ENCODE measurements around the gene SPACA9. TPM values are rescaled to one million over a fixed set of nuclear protein-coding genes. Genes with fewer than 3 reads are reported as not detected.

Gene SPACA9
- total and polyA plus RNA-seq, 2 donors, result 4.6 to 5.8 TPM

- DNase-seq (ENCODE audit: low read depth in 6 of 9, low spot score in 9 of 9), result peak in 2 of 9 donors; percentile 54 to 72
- no peaks in the 10 kb centered on the region for H3K36me3 ChIP-seq (ENCODE audit: control insufficient read depth in 2 of 2, insufficient read depth in 2 of 2, low read length in 1 of 2)
- peaks cover 71 to 91% of the 10 kb centered on the region in 2 donors for H3K4me1 ChIP-seq (ENCODE audit: control insufficient read depth in 2 of 2, insufficient read depth in 2 of 2, low read length in 2 of 2)
- WGBS, result 77% methylated on average over 24 of the region's 24 CpGs
- H3K4me3 ChIP-seq (ENCODE audit: low read length in 2 of 2), result no peak overlapping the region
- no peaks in the 10 kb centered on the region for H3K9me3 ChIP-seq (ENCODE audit: control insufficient read depth in 2 of 2, insufficient read depth in 1 of 2, low read length in 1 of 2)
- H3K27ac ChIP-seq (ENCODE audit: low read depth in 1 of 2, low read length in 1 of 2), result peak overlapping the region; percentile 58 to 61
- H3K27me3 ChIP-seq (ENCODE audit: control insufficient read depth in 2 of 2, insufficient read depth in 1 of 2, low read length in 1 of 2), result no peaks in the 10 kb centered on the region
These were observed 20.9 kb upstream of the SPACA9 start for GRCh38 chr9:132857616-132858342.

- Histone ChIP-seq H3K4me1 (ENCODE audit: control insufficient read depth in 2 of 2, insufficient read depth in 2 of 2, low read length in 2 of 2) (peaks cover 71 to 93% of the 10 kb centered on the region in 2 donors), H3K27ac (ENCODE audit: low read depth in 1 of 2, low read length in 1 of 2) (peak overlapping the region in 1 of 2 donors; percentile 50), H3K36me3 (ENCODE audit: control insufficient read depth in 2 of 2, insufficient read depth in 2 of 2, low read length in 1 of 2) (no peaks in the 10 kb centered on the region), H3K27me3 (ENCODE audit: control insufficient read depth in 2 of 2, insufficient read depth in 1 of 2, low read length in 1 of 2) (no peaks in the 10 kb centered on the region), H3K9me3 (ENCODE audit: control insufficient read depth in 2 of 2, insufficient read depth in 1 of 2, low read length in 1 of 2) (no peaks in the 10 kb centered on the region), H3K4me3 (ENCODE audit: low read length in 2 of 2) (no peak overlapping the region)
- DNase-seq (ENCODE audit: low read depth in 6 of 9, low spot score in 9 of 9), result no peak
- 92% methylated on average over 7 of the region's 7 CpGs for WGBS
These were observed 19.9 kb upstream of the SPACA9 start for GRCh38 chr9:132858751-132859150.

GRCh38 chr9:132861666-132862065, 17.0 kb upstream of the SPACA9 start:
- WGBS, result 90% methylated on average over 3 of the region's 3 CpGs
- Histone ChIP-seq H3K36me3 (ENCODE audit: control insufficient read depth in 2 of 2, insufficient read depth in 2 of 2, low read length in 1 of 2) (no peaks in the 10 kb centered on the region), H3K4me1 (ENCODE audit: control insufficient read depth in 2 of 2, insufficient read depth in 2 of 2, low read length in 2 of 2) (peaks cover 67 to 82% of the 10 kb centered on the region in 2 donors), H3K9me3 (ENCODE audit: control insufficient read depth in 2 of 2, insufficient read depth in 1 of 2, low read length in 1 of 2) (no peaks in the 10 kb centered on the region), H3K27me3 (ENCODE audit: control insufficient read depth in 2 of 2, insufficient read depth in 1 of 2, low read length in 1 of 2) (no peaks in the 10 kb centered on the region), H3K4me3 (ENCODE audit: low read length in 2 of 2) (no peak overlapping the region), H3K27ac (ENCODE audit: low read depth in 1 of 2, low read length in 1 of 2) (no peak overlapping the region)
- DNase-seq (ENCODE audit: low read depth in 6 of 9, low spot score in 9 of 9), result no peak

GRCh38 chr9:132862533-132862932, 16.2 kb upstream of the SPACA9 start:
- H3K36me3 ChIP-seq (ENCODE audit: control insufficient read depth in 2 of 2, insufficient read depth in 2 of 2, low read length in 1 of 2), result no peaks in the 10 kb centered on the region
- no peaks in the 10 kb centered on the region for H3K27me3 ChIP-seq (ENCODE audit: control insufficient read depth in 2 of 2, insufficient read depth in 1 of 2, low read length in 1 of 2)
- H3K9me3 ChIP-seq (ENCODE audit: control insufficient read depth in 2 of 2, insufficient read depth in 1 of 2, low read length in 1 of 2), result no peaks in the 10 kb centered on the region
- no peak overlapping the region for H3K4me3 ChIP-seq (ENCODE audit: low read length in 2 of 2)
- peaks cover 61 to 74% of the 10 kb centered on the region in 2 donors for H3K4me1 ChIP-seq (ENCODE audit: control insufficient read depth in 2 of 2, insufficient read depth in 2 of 2, low read length in 2 of 2)
- peak overlapping the region in 1 of 2 donors; percentile 32 for H3K27ac ChIP-seq (ENCODE audit: low read depth in 1 of 2, low read length in 1 of 2)
- peak in 2 of 9 donors; percentile 49 to 72 for DNase-seq (ENCODE audit: low read depth in 6 of 9, low spot score in 9 of 9)
- WGBS, result 21% methylated on average over 6 of the region's 6 CpGs

- peak overlapping the region in 1 of 2 donors; percentile 33 for H3K27ac ChIP-seq (ENCODE audit: low read depth in 1 of 2, low read length in 1 of 2)
- H3K27me3 ChIP-seq (ENCODE audit: control insufficient read depth in 2 of 2, insufficient read depth in 1 of 2, low read length in 1 of 2), result no peaks in the 10 kb centered on the region
- WGBS, result 95% methylated on average over 12 of the region's 12 CpGs
- H3K4me1 ChIP-seq (ENCODE audit: control insufficient read depth in 2 of 2, insufficient read depth in 2 of 2, low read length in 2 of 2), result peaks cover 55 to 68% of the 10 kb centered on the region in 2 donors
- H3K4me3 ChIP-seq (ENCODE audit: low read length in 2 of 2), result no peak overlapping the region
- H3K9me3 ChIP-seq (ENCODE audit: control insufficient read depth in 2 of 2, insufficient read depth in 1 of 2, low read length in 1 of 2), result no peaks in the 10 kb centered on the region
- no peak for DNase-seq (ENCODE audit: low read depth in 6 of 9, low spot score in 9 of 9)
- H3K36me3 ChIP-seq (ENCODE audit: control insufficient read depth in 2 of 2, insufficient read depth in 2 of 2, low read length in 1 of 2), result no peaks in the 10 kb centered on the region
These were observed 15.6 kb upstream of the SPACA9 start for GRCh38 chr9:132863096-132863495.

- 86% methylated on average over 2 of the region's 2 CpGs for WGBS
- Histone ChIP-seq H3K4me1 (ENCODE audit: control insufficient read depth in 2 of 2, insufficient read depth in 2 of 2, low read length in 2 of 2) (peaks cover 43 to 56% of the 10 kb centered on the region in 2 donors), H3K27ac (ENCODE audit: low read depth in 1 of 2, low read length in 1 of 2) (no peak overlapping the region), H3K4me3 (ENCODE audit: low read length in 2 of 2) (no peak overlapping the region), H3K36me3 (ENCODE audit: control insufficient read depth in 2 of 2, insufficient read depth in 2 of 2, low read length in 1 of 2) (peaks cover 0 to 1% of the 10 kb centered on the region in 2 donors), H3K9me3 (ENCODE audit: control insufficient read depth in 2 of 2, insufficient read depth in 1 of 2, low read length in 1 of 2) (no peaks in the 10 kb centered on the region), H3K27me3 (ENCODE audit: control insufficient read depth in 2 of 2, insufficient read depth in 1 of 2, low read length in 1 of 2) (no peaks in the 10 kb centered on the region)
- no peak for DNase-seq (ENCODE audit: low read depth in 6 of 9, low spot score in 9 of 9)
These were observed 14.4 kb upstream of the SPACA9 start for GRCh38 chr9:132864277-132864676.

- H3K27me3 ChIP-seq (ENCODE audit: control insufficient read depth in 2 of 2, insufficient read depth in 1 of 2, low read length in 1 of 2), result no peaks in the 10 kb centered on the region
- peaks cover 39 to 52% of the 10 kb centered on the region in 2 donors for H3K4me1 ChIP-seq (ENCODE audit: control insufficient read depth in 2 of 2, insufficient read depth in 2 of 2, low read length in 2 of 2)
- 91% methylated on average over 8 of the region's 8 CpGs for WGBS
- peaks cover 0 to 3% of the 10 kb centered on the region in 2 donors for H3K36me3 ChIP-seq (ENCODE audit: control insufficient read depth in 2 of 2, insufficient read depth in 2 of 2, low read length in 1 of 2)
- H3K27ac ChIP-seq (ENCODE audit: low read depth in 1 of 2, low read length in 1 of 2), result no peak overlapping the region
- no peaks in the 10 kb centered on the region for H3K9me3 ChIP-seq (ENCODE audit: control insufficient read depth in 2 of 2, insufficient read depth in 1 of 2, low read length in 1 of 2)
- H3K4me3 ChIP-seq (ENCODE audit: low read length in 2 of 2), result no peak overlapping the region
- DNase-seq (ENCODE audit: low read depth in 6 of 9, low spot score in 9 of 9), result no peak
These were observed 14.0 kb upstream of the SPACA9 start for GRCh38 chr9:132864691-132865090.

GRCh38 chr9:132866898-132867297, 11.8 kb upstream of the SPACA9 start:
- Histone ChIP-seq H3K4me3 (ENCODE audit: low read length in 2 of 2) (no peak overlapping the region), H3K4me1 (ENCODE audit: control insufficient read depth in 2 of 2, insufficient read depth in 2 of 2, low read length in 2 of 2) (peaks cover 17 to 30% of the 10 kb centered on the region in 2 donors), H3K27ac (ENCODE audit: low read depth in 1 of 2, low read length in 1 of 2) (no peak overlapping the region), H3K27me3 (ENCODE audit: control insufficient read depth in 2 of 2, insufficient read depth in 1 of 2, low read length in 1 of 2) (no peaks in the 10 kb centered on the region), H3K36me3 (ENCODE audit: control insufficient read depth in 2 of 2, insufficient read depth in 2 of 2, low read length in 1 of 2) (peaks cover 0 to 3% of the 10 kb centered on the region in 2 donors), H3K9me3 (ENCODE audit: control insufficient read depth in 2 of 2, insufficient read depth in 1 of 2, low read length in 1 of 2) (no peaks in the 10 kb centered on the region)
- DNase-seq (ENCODE audit: low read depth in 6 of 9, low spot score in 9 of 9), result no peak
- 97% methylated on average over 8 of the region's 8 CpGs for WGBS

GRCh38 chr9:132869266-132869665, 9.4 kb upstream of the SPACA9 start:
- Histone ChIP-seq H3K4me1 (ENCODE audit: control insufficient read depth in 2 of 2, insufficient read depth in 2 of 2, low read length in 2 of 2) (peaks cover 4 to 13% of the 10 kb centered on the region in 2 donors), H3K9me3 (ENCODE audit: control insufficient read depth in 2 of 2, insufficient read depth in 1 of 2, low read length in 1 of 2) (no peaks in the 10 kb centered on the region), H3K4me3 (ENCODE audit: low read length in 2 of 2) (no peak overlapping the region), H3K36me3 (ENCODE audit: control insufficient read depth in 2 of 2, insufficient read depth in 2 of 2, low read length in 1 of 2) (peaks cover 0 to 3% of the 10 kb centered on the region in 2 donors), H3K27ac (ENCODE audit: low read depth in 1 of 2, low read length in 1 of 2) (no peak overlapping the region), H3K27me3 (ENCODE audit: control insufficient read depth in 2 of 2, insufficient read depth in 1 of 2, low read length in 1 of 2) (no peaks in the 10 kb centered on the region)
- 98% methylated on average over 9 of the region's 9 CpGs for WGBS
- DNase-seq (ENCODE audit: low read depth in 6 of 9, low spot score in 9 of 9), result no peak
